ENCODE results near the gene FBP2.
"Not testable (repeated sequence)": the region's sequence is repeated elsewhere in the genome, so short reads cannot be mapped to it uniquely, and the experiment has no call there.

The FBP2 gene

DNA sequence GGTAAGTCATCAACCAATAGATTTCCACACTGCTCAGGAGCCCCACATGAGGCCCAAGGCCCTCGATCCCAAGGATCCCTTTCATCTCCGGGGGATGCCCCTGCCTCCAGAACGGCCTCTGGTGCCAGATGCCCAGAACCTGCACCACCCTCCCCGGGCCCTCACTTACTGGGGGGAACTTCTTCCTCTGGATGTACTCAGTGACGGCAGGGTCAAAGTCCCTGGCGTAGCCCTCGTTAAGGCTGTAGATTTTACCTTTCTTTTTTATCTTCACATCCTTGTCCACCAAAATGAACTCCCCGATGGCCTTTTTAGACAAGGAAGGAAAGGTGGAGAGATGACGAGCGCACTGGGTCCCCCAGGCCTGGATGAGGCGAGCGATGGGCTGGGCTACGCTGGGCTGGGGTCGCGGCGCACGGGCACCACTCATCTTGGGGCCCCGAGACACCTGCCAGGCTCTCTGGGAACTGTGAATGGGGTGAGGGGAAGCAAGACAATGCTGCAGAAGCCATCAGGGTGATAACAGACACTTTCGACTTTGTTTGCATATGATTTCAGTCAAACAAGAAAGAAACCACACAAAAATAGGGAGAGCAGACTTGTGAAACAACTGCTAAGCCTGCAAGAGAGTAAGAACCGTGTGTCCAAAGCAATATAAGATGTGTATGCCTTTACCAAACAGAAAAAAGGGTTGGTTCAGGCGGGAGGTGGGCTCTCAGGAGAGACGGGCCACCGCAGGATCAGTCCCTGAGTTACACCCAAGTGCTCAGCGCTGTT lies 13.2 kb upstream of the FBP2 start:
- no peak for DNase-seq (ENCODE audit: low read depth)

DNA sequence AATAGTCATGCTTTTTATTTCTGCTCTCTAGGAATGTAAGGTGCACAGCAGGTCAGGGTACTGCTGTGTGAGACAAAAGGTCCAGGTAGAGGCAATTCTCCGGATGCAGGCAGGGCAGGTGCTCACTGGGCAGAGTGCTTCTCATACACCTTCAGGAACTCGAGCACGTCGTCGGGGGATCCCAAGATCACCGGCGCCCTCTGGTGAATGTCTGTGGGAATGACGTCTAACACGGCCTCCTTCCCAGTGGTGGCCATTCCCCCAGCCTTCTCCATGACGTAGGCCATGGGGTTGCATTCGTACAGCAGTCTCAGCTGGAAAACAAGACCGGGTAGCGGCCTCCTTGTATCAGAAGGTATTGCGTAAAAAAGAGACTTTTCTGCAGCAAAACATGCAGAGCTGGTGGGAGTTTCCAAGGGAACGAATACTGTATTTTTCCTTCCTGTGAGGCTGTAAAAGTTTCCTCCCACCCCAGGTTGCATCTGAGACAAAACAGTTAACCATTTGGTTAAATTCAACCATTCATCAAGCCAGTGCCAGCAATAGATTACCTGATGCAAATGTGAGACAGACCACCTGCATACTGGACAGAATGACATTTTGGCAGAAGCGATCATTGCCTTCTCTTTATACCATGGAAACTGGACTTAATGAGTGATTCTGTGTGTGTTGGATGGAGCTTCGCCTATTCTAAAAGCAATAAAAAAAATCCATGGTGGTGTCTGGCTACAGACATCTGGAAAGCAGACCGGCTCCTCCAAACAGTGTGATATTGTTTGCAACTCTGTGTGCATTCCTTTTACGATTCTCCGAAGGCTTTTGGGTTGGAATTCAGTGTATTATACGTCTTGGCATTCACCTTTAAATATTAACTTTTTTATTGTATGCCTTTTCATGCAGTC lies 9.9 kb upstream of the FBP2 start:
- no peak for DNase-seq (ENCODE audit: low read depth)

- DNase-seq (ENCODE audit: low read depth): no peak
These were observed 9.0 kb upstream of the FBP2 start for GRCh38 chr9:94602666-94603065.

DNA sequence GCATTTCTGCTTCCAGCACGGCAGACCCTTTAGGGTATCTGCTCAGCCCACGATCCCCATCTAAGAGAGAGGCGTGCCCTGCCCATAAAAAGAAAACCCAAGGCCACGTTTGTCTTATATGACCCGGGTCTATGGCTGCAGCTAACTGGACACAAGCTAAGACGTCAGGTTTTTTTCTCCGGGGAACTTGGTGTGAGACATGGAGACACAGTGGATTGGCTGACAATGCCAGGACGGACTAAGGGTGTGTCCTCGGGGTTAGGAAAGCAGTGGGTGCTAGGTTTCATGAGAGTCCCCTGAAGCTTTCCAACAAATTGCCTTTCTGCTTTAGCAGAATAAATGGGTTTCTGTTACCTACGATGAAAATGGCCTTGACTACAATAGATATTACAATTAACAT lies 7.1 kb upstream of the FBP2 start:
- no peak for DNase-seq (ENCODE audit: low read depth)

GRCh38 chr9:94600258-94600657 lies 6.6 kb upstream of the FBP2 start:
- DNase-seq (ENCODE audit: low read depth): no peak

GRCh38 chr9:94599102-94599501 lies 5.5 kb upstream of the FBP2 start:
- no peak for DNase-seq (ENCODE audit: low read depth)

DNA sequence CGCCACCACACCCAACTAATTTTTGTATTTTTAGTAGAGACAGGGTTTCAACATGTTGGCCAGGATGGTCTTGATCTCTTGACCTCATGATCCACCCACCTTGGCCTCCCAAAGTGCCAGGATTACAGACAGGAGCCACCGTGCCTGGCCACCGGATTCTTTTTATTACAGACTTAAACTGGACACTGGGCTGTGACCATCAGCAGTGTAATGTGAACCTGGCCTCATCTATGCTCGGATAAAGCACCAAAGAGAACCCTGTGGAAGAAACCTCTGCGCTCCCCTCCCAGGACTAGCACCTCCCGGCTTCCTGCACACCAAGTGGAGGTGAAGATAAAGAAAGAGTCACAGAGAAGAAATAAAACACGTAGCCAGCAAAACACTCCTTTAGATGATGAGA lies 941 bp downstream of the FBP2 start:
- DNase-seq (ENCODE audit: low read depth): not testable (repeated sequence)

GRCh38 chr9:94591876-94592275 lies 1.7 kb downstream of the FBP2 start:
- no peak for DNase-seq (ENCODE audit: low read depth)

GRCh38 chr9:94591046-94591545 lies 2.5 kb downstream of the FBP2 start:
- not testable (repeated sequence) for DNase-seq (ENCODE audit: low read depth)

DNA sequence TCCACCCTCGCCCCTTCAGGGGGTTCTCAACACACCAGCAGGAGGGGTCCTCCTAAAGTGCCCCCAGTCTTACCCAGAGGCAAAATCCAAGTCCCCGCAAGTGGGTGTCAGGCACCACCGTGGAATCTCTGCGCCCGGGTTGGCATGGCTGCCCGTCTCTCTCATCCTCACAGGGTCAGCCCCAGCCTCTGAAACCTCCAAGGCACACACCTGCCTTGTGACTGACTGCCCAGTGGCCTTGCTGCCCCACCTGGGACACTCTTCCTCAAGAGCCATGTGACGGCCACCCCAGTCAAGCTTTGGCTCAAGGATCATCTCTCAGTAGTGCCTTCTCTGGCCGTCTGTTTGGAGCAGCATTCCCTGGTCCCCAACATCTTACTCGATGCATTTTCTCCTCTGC lies 4.9 kb downstream of the FBP2 start:
- DNase-seq (ENCODE audit: low read depth): no peak

DNA sequence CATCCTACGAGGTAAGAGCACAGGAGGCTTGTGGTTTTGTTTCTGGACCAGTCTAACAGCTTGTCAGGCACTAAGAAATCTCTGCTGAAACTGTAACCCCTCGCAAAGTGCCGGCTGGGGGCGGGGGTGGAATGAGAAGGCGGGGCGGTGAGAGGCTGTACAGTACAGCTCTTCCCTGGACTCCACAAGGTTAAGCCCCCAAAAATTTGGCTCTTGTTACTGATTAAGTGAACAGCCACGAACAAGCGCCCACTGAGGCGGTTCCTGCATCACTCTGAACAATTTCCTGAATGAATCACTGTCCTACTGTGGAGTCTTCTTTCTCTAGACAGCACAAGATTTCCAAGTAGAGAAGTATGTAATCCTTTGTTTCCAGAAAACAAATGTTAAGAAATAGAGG lies 6.8 kb downstream of the FBP2 start:
- DNase-seq (ENCODE audit: low read depth): no peak

DNA sequence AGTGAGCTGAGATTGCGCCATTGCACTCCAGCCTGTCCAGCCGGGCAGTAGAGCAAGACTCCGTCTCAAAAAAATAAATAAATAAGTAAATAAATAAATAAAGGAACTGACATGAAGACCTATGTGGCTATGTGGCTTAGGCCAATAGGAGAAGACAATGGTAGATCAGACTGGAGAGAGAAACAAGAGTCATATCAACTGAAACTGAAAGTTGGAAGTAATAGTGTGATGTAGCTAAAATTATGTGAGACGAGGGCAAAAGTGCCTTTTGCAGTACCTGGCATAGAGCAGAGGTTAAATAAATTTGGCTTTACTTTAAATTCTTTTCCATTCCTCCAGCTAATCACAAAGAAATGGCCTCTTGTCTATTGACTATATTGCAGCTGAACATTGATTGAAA lies 7.3 kb downstream of the FBP2 start:
- no peak for DNase-seq (ENCODE audit: low read depth)

- no peak for DNase-seq (ENCODE audit: low read depth)
These were observed 9.1 kb downstream of the FBP2 start for GRCh38 chr9:94584555-94584954.

DNA sequence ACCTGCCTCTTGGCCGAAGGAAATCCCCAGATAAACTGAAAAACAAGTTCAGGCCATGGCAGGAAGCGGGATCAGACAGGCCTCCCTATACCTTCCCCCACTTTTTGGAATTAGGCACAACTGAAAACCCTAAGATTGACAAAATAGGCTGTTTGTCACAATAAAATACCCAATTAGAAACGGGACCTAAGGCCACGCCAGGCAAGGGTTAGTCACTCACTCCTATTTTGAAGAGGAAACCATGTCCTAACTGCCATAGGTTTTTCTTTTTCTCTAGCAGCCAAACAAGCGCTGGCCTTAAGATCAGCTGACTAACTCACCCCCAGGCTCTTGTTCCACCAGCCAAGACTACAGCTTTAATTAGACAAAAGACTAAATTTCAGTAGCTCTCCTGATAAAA lies 11.9 kb downstream of the FBP2 start:
- no peak for DNase-seq (ENCODE audit: low read depth)

DNA sequence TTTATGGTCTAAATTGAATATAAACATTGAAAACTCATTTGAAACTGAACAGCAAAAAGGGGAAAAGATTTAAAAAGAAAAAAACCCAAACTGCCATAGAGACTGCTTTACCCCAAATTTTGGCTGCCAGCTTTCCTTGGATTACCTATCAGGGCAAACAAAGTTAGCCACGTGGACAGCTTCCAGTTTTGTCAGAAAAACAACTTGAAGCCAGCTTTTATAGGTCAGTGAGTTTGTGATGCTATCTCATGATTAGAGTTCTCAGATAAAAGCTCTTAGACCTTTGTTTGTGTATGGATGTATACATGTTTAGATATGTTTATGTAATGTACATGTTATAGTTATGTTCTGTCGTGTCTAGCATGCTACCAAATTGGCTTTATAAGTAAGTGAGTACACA lies 16.1 kb downstream of the FBP2 start:
- DNase-seq (ENCODE audit: low read depth): no peak

DNA sequence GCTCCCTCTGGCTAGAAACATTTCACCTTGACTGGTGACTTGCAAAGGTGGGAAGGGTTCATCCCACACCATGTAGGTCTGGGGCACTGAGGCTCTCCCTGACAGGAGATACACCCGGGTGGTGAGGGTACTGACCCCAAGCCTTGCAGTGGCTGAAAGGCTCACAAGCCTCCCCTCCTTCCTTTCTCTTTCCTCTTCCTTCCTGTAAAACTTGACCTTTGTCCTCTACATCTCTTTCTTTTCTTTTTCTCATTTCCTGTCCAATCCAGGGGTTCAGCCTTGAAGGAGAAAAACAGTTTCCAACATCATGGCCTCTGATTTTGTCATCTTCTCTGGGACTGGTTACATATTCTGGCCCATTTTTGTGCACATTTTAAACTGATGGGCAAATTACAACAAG lies 16.6 kb downstream of the FBP2 start:
- no peak for DNase-seq (ENCODE audit: low read depth)

- no peak for DNase-seq (ENCODE audit: low read depth)
These were observed 17.5 kb downstream of the FBP2 start for GRCh38 chr9:94576131-94576530.

DNA sequence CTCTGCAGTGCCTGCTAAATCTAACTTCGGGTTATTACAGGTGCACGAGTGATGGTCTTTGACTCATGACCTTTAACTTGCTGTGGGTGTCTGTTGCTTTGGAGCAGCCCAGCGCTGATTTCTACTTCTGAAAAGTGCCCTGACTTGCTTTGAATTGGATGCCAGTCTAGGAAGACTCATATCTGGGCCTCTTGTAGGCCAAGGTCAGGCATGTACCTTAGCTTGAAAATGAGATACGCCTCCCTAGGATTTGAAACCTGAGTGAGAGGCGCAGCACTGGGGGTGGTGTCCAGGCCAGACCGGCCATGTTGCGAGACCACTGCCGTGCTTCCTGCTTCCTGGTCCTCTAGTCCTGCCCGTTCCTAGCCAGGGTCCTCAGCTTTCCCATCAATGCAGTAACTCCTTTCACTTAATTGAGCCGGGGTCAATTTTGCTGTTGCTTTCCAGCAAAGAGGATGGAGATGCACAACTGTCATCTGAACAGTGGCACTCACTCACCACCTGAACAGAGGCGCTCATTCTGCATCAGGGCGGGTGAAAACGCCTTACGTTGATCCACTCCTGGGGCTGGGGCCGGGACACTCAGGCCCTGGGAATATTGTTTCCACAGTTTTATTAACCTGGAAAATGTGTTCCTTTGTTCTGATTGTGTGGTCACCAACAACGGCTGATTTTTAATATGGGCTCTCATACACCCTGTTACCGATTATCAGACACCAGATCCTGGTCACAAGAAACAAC lies 24.5 kb downstream of the FBP2 start:
- DNase-seq (ENCODE audit: low read depth): no peak

DNA sequence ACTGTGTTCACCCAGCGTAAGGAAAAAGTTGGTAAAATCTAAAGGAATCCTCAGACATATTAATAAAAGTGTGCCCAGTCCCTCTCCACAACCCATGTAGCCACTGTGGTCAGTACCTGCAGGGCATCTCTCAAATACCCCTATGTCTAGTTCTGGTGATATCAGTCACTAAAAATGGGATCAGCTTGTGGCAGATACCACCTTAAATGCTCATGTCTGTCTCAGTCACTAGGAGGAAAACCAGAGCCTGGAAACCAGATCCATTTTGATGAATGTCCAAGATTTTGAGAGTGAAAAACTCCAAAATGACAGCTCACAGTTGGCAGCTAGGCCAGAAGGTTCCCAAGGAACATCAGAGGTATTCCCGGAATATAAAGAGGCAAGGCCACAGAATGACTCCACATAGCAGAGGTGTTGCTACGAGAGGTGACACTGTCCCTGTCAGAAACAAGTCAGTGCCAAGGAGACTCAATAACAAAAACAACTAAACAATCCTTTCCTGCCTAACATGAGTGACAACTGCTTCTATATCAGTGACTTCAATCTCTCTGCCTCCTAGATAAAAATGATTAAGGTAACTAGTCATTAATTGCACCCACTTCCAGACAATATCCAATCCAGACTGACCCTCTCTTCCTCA lies 25.3 kb downstream of the FBP2 start:
- no peak for DNase-seq (ENCODE audit: low read depth)

DNA sequence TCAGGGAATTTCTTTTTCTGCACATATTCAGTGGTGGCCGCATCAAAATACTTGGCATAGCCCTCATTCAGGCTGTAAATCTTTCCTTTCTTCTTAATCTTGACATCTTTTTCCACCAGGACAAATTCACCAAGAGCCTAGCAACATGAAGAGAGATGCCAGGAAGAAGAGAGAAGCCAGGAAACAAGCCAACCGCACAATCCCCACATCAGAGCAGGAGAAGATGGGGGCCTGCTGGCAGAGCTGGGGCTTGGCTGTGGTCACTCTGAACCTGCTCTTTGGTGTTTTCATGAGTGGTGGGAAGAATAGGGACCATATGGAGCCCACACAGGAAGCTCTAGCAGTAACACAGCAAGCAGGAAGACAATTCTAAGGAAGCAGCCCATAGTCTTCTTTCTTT lies 26.4 kb downstream of the FBP2 start:
- DNase-seq (ENCODE audit: low read depth): no peak

- DNase-seq (ENCODE audit: low read depth): no peak
These were observed 27.1 kb downstream of the FBP2 start for GRCh38 chr9:94566550-94566949.

GRCh38 chr9:94564279-94564678 lies 29.3 kb downstream of the FBP2 start:
- DNase-seq (ENCODE audit: low read depth): not testable (repeated sequence)

Data from GM04503 (cell line).